KOPT-K1 (cell line): Measurements from ENCODE around the gene LHX3.

Source experiments
- H3K27ac ChIP-seq: fragments of 200-600 bp; sonication (generic); 2 replicates; pipeline ENCODE4 v1.5.1; 2016; ENCODE audit warnings: antibody characterized with exemption, mild to moderate bottlenecking, low read depth, low read length; ENCODE audit not compliant: poor library complexity, severe bottlenecking
- H3K36me3 ChIP-seq: fragments of 200-600 bp; sonication (generic); 2 replicates; pipeline ENCODE4 v1.5.1; 2017; ENCODE audit warnings: antibody characterized with exemption, mild to moderate bottlenecking, low read length, moderate library complexity; ENCODE audit not compliant: insufficient read depth
- H3K9me3 ChIP-seq: fragments of 200-600 bp; sonication (generic); 2 replicates; pipeline ENCODE4 v1.5.1; 2017; ENCODE audit warnings: antibody characterized with exemption, low read length, mild to moderate bottlenecking; ENCODE audit not compliant: insufficient read depth, poor library complexity, severe bottlenecking

Gene LHX3

DNA sequence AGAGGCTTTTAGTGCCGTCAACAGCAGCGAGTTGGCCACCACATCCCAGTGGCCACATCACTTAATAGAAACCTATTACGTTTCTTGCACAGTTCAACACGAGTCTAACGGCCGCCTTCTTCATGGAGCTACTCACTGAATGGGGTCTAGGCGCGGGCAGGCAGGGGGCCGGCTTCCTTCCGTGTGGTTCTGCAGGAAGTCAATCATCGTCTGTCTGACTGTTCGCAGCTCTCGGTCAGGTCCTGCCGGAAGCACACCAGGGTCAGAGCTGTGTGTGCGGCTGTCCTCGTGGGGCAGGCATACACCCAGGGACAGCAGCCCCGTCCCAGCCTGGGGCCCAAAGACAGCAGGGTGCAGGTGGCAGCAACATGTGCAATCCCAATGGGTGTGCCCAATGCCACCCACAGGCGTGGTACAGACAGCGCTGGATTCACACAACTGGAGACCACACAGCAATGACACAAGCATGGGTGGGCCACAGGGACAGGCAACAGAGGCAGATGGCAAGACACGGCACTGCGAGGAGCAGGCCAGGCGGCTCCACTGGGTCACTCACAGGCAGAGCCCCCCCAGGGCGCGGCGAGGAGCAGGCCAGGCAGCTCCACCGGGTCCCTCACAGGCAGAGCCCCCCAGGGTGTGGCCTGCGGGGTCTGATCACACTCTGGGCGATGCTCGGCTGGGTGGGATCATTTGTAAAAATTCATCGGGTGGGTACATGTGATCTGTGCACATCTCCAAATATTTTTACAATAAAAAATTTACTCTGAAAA, 19.1 kb upstream of the LHX3 start:
- Histone ChIP-seq H3K9me3 (no peaks in the 10 kb centered on the region), H3K36me3 (peaks cover 50% of the 10 kb centered on the region; the same call in 1 of the 2 replicates), H3K27ac (no peak overlapping the region)

DNA sequence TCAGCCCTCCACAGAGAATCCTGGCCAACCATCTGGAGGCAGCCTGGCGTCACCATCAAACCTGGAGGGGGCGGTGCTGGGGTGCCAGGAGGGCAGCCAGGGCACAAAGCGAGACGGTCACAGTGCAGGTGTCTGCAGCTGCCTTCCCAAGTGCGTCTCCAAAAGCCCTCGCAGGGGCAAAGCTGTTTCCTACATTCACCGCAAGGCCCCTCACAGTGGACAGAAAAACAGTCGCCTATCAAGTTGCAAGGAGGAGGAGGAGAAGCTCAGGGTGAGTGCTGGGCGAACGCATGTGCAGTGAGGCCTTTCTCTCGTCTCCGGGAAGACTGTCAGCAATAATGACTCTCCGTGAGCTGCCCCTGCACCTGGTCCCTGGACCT, 18.0 kb upstream of the LHX3 start:
- H3K36me3 ChIP-seq = peaks cover 62% of the 10 kb centered on the region; the same call in 1 of the 2 replicates
- no peak overlapping the region for H3K27ac ChIP-seq
- no peaks in the 10 kb centered on the region for H3K9me3 ChIP-seq

DNA sequence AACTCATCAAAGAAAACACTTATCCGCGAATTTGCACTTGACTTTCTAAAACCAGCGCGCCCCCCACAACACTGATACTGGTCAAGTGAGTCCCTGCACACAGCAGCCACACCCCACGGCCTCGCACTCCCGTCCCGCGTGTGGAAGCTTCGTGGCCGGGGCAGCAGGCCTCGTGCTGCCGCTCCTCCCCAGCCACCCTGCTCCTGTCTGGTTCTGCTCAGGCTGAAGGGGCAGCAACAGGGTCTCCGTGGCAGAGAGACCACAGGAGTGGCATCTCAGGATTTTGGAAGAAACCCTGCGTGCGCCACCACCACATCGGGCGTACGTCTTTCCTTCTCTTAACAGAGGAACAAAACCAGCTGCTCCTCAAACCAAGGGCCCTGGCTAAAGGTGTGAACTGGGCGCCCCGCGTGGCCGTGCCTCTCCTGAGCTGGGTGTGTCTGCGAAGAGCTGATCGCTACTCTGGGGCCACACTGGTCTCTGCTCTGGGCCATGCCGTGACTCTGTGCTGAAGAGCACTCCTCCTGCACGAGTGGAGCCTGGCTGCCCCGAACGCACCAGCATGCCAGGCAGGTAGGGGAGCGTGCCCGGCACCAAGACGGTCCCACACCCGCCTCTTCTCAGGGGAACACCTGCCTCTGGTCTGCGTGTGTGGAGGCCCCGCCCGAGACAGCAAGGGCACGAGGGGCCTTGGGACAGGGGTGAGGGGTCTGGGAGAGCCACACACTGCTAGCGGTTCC, 17.4 kb upstream of the LHX3 start:
- Histone ChIP-seq H3K27ac (no peak overlapping the region), H3K36me3 (peaks cover 68% of the 10 kb centered on the region; the same call in 1 of the 2 replicates), H3K9me3 (no peaks in the 10 kb centered on the region)

DNA sequence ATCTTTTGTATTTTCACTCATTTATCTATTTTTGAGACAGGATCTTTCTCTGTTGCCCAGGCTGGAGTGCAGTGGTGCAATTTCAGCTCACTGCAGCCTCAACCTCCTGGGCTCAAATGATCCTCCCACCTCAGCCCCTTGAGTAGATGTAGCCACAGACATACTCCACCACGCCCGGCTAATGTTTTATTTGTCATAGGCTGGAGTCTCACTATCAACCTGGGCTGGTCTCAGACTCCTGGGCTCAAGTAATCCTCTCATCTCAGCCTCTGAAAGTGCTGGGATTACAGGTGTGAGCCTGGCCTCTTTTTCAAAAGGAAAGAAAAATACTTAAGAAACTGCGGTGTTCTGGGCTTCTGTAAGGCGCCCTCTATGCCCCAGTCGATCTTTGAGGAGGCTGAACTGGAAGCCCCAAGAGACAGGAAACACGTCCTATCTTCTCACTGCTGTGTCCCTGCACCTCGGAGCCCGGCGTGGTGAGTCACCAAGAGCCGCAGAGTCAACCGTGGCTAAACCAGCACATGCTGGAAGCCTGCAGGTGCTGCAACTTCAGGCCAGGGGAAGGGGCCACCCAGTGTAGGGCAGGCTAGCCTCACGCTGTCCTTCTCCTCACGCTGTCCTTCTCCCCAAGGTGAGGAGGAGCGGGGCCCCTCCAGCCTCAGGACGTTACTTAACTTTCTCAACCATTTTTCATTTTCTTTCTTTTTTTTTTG, 15.2 kb upstream of the LHX3 start:
- Histone ChIP-seq H3K9me3 (no peaks in the 10 kb centered on the region), H3K36me3 (peaks cover 74% of the 10 kb centered on the region), H3K27ac (peak overlapping the region; percentile 5)

DNA sequence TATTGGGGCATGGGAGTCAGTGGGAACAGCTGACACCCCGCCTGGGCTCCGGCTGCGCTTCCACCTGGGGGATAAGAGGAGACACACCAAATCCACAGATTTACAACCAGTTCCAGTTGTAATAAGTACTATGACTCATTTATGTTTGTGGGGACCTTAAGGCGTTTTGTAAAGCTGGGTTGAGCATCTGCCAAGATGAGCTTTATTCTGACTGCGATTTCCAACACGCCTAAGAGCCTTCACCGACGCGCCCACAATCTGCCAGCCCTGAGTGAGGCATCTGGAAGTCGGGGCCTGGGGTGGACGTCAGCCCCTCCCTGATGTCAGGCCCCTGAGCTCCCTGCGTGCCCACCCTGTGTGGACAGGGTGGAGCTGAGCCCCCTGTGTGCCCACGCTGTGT, 14.3 kb upstream of the LHX3 start:
- Histone ChIP-seq H3K36me3 (peaks cover 78% of the 10 kb centered on the region), H3K27ac (no peak overlapping the region), H3K9me3 (no peaks in the 10 kb centered on the region)

DNA sequence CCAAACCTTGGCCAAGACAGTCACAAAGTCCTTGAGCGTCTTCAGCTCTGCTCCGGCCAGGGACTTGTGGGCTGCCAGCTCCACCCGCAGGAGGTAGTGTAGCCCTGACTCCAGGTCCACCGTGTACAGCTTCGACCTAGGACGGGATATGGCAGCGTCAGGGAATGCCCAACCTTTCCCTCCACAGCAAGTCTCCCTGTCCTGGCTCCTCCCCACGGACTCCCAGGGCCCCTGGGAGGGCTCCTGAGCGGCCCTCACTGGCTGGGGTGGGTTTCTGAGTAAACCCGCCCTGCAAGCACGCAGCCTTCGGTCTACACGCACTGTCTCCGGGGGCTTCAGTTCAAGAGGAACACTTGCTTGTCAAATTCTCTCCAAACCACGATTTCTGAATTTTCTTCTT, 13.7 kb upstream of the LHX3 start:
- Histone ChIP-seq H3K9me3 (no peaks in the 10 kb centered on the region), H3K27ac (no peak overlapping the region), H3K36me3 (peaks cover 78% of the 10 kb centered on the region)

DNA sequence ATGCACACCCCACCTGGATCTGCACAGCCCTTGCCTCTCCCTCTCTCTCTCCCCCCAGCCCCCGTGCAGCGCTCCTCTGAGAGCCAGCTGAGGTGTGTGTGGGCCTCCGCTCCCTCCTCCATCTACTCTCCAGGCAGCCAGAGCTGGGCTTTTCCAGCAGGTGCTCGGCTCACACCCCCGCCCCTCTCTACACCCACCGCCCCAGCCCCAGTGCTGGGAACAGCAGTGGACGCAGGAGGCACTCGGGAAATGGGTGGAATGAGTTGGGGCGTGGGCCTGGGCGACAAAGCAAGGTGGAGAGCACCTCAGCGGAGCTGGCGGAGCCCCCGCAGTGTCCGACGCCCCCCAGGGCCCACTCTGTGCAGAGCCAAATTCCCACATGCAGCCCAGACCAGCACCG, 13.3 kb upstream of the LHX3 start:
- Histone ChIP-seq H3K36me3 (peaks cover 78% of the 10 kb centered on the region), H3K9me3 (no peaks in the 10 kb centered on the region), H3K27ac (no peak overlapping the region)

DNA sequence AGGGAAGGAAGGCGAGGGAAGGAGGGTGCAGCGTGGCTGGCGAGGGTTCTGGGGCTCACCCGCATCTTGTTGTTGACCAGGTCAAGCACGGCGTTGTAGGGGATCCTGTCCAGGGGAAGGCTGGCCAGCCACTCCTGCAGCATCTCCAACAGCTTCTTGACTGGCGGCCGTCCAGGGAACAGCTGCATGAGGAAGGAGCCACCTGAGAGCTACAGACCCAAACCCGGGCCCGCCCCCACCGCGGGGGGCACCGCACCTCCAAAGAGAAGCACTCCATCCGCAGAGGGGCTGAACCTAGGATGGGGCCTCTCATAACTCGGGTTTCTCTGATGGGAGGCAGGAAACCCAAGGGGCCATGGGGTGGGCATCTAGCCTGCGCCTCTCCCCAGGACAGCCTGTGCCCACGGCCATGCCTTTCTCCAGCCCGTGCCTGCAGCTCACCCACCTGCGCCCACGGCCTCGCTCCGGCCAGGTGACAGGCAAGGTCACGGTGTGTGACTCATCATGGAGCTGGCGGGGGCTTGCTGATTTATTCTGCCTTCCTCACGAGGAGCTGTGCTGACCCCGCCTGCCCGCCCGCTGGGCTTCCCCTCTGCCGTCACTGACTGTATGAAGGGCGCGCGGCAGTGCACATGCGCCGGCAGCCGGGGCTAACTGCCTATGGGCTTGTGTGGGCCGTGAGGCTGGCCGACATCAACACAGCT, 11.8 kb upstream of the LHX3 start:
- no peaks in the 10 kb centered on the region for H3K9me3 ChIP-seq
- peaks cover 83% of the 10 kb centered on the region for H3K36me3 ChIP-seq
- no peak overlapping the region for H3K27ac ChIP-seq

DNA sequence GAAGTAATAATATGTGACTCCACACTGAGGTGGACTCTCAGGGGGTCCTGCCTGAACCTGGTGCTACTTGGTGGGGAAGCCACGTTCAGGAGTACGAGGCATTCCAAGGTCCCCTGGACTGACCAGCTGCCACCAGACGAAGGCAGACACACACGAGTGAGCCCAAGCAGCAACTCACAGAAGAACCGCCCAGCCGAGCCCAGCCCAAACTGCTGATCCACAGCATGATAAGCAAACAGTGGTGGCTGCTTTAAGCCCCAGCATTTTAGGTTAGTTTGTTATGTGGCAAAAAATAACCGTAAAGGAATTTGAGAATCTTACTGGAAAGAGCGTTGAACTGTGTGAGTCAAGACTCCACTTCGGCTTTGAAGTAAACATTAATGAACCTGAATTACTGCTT, 8.8 kb upstream of the LHX3 start:
- no peaks in the 10 kb centered on the region for H3K9me3 ChIP-seq
- no peak overlapping the region for H3K27ac ChIP-seq
- peaks cover 81% of the 10 kb centered on the region for H3K36me3 ChIP-seq

DNA sequence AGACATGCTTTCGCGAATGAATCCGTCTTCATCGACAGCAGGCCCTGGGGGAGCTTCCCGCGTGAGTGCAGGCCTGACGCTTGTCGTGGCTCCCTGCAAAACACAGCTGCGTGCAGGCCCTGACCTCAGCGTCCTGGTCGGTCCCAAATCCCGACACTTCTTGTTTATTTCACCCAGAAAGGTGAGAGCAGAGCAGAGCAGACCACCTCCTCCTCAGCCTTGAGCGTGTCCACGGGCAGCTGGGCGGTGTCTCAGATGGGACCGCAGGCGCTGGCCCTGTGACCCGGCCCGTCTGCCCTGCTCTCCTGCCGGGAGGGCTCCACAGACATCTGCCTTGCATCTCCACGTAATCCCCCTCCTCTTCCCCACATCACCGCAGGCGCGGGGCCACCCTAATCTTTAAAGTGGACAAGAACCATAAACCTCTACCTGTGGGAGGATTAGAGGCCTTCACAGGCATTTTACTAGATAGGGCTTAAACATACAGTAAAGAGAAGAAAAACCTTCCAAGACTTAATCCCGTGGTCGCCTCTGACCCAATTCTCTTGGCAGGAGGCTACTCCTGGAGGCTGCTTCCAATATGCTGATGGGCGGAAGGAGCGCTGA, 7.5 kb upstream of the LHX3 start:
- Histone ChIP-seq H3K9me3 (no peaks in the 10 kb centered on the region), H3K36me3 (peaks cover 78% of the 10 kb centered on the region), H3K27ac (no peak overlapping the region)

DNA sequence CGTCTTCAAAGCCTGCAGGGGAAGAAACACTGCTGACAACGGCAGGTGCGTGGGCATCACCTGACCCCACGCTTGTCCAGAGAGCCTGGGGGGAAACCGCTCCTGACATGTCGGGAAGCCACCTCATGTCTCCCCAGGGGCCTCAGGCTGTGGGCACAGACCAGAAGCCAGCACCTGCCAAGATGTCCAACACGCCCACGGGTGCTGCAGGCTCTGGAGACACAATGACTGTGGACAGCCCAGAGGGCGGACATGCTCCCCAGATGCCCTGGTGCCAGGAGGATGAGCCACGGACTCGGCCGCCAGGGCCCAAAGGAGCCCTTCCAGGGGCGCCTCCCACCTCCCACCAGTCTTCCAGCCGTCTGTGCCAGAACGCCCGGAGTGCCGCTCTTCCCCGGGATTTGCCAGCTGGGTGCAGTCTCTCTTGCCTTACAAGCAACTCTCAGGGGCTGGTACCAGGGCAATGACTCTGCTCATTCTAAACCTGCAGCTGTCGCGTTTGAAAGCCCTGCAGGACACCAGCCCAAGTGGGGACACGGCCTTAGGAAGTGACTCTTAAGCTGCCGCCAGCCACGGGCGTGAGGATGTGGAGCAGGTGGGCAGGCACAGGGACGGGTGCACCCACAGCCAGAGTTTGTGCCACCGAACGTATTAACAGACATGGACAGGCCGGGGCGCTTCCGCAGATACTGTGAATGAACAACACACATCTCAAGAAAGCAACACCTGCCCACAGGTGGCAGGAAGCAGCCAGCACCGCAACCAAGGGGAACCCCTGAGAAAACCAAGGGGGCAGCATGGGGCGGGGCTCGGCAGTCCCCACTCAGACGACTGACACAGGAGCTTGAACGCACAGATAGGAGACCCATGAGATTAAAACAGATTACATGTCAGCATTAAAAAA, 6.8 kb upstream of the LHX3 start:
- Histone ChIP-seq H3K36me3 (peaks cover 79% of the 10 kb centered on the region), H3K27ac (no peak overlapping the region), H3K9me3 (no peaks in the 10 kb centered on the region)

DNA sequence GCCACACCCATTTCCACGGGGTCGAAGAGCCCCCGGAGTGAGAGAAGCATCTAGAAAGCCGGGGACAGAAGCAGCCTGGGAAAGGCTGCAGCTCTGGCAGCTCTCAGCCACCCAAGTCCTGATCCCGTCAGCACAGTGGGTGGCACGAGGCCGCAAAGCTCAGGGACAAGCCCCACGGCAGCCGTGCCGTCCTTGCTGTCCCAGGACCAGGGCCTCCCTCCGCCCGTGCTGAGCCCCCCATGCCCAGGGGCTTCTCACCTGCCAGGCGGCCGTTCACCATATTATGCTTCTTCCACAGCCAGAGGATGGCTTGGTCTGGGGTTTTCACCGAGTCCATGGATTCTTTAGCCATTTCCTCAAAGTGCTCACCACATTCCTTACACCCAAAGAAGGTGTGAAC, 6.1 kb upstream of the LHX3 start:
- Histone ChIP-seq H3K27ac (no peak overlapping the region), H3K9me3 (no peaks in the 10 kb centered on the region), H3K36me3 (peaks cover 75% of the 10 kb centered on the region)

DNA sequence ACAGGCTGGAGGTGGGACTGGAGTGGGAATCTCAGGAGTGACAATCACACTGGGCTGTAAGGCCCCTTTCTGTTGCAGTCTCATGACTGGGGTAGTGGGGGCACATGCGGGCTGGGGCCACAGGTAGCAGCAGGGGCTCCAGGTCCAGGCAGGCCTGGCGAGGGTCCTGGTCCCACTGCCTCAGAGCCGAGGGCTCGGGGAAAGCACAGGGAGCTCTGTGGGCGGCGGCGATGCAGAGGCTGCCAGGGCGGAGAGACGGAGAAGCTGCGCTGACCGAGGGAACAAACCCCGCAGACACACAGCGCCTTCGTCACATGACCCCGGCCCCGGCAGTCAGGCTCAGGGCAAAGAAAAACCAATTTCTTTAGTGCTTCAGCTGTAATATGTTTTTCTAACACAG, 5.3 kb upstream of the LHX3 start:
- Histone ChIP-seq H3K27ac (no peak overlapping the region), H3K36me3 (peaks cover 68% of the 10 kb centered on the region), H3K9me3 (no peaks in the 10 kb centered on the region)

DNA sequence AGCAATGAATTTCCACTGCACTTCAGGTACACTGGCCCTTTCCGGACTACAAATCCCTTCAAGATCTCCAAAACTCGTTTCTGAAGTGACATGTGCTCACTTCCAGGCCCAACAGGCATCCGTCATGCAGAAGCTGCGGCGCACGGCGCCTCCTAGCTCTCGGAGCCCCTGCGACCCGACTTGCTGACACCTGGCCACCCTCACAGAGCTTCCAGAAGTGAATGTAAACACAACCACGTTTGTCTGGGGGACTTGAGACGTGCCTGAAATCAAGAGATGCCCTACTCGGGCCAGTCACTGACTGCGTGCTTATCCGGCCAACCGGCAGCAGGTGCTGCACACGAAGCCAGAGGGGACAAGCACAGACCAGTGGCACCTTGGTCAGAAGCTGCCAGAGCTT, 4.9 kb upstream of the LHX3 start:
- no peaks in the 10 kb centered on the region for H3K9me3 ChIP-seq
- peaks cover 63% of the 10 kb centered on the region for H3K36me3 ChIP-seq
- no peak overlapping the region for H3K27ac ChIP-seq
